Skin of body (tissue), 2 donors: Measurements from ENCODE around the gene ADGRF1. TPM values are rescaled to one million over a fixed set of nuclear protein-coding genes. Genes with fewer than 3 reads are reported as not detected.
"Not testable (repeated sequence)": the region's sequence is repeated elsewhere in the genome, so short reads cannot be mapped to it uniquely, and the experiment has no call there.

Experiments
- DNase-seq: peaks from one replicate; lab custom pipeline; 2025; lab: John Stamatoyannopoulos, UW
- total RNA-seq: library from RNA; depleted of rRNA; stranded (reverse); fragments of >200 nt; gene quantifications from one replicate; pipeline ENCODE4 v1.2.3, GENCODE V29; 2014

The ADGRF1 gene
- total RNA-seq, 1 donor from 2014 or later: 0.10 TPM

GRCh38 chr6:47061309-47062300 is 19.5 kb upstream of the ADGRF1 start:
- DNase-seq: no peak

- DNase-seq: no peak
Measured at GRCh38 chr6:47059216-47059885, 17.2 kb upstream of the ADGRF1 start.

GRCh38 chr6:47057830-47058540 is 15.9 kb upstream of the ADGRF1 start:
- no peak for DNase-seq

- DNase-seq: no peak
Measured at GRCh38 chr6:47056832-47057231, 14.7 kb upstream of the ADGRF1 start.

- not testable (repeated sequence) for DNase-seq
Measured at GRCh38 chr6:47054302-47054701, 12.2 kb upstream of the ADGRF1 start.

- no peak for DNase-seq
Measured at GRCh38 chr6:47048638-47049037, 6.5 kb upstream of the ADGRF1 start.

GRCh38 chr6:47047479-47048407 is 5.6 kb upstream of the ADGRF1 start:
- peak; percentile 69 for DNase-seq

- DNase-seq: no peak
Measured at GRCh38 chr6:47047097-47047478, 5.0 kb upstream of the ADGRF1 start.

GRCh38 chr6:47044397-47044796 is 2.3 kb upstream of the ADGRF1 start:
- no peak for DNase-seq

GRCh38 chr6:47043286-47043685 is 1.2 kb upstream of the ADGRF1 start:
- DNase-seq: no peak

- DNase-seq: no peak
Measured at GRCh38 chr6:47041741-47042140, 391 bp downstream of the ADGRF1 start.

- peak; percentile 40 for DNase-seq
Measured at GRCh38 chr6:47034926-47035325, 7.2 kb downstream of the ADGRF1 start.

- no peak for DNase-seq
Measured at GRCh38 chr6:47034421-47034820, 7.7 kb downstream of the ADGRF1 start.

GRCh38 chr6:47032974-47033765 is 9.0 kb downstream of the ADGRF1 start:
- DNase-seq: peak; percentile 12

- no peak for DNase-seq
Measured at GRCh38 chr6:47031656-47032055, 10.5 kb downstream of the ADGRF1 start.

GRCh38 chr6:47029865-47030561 is 12.1 kb downstream of the ADGRF1 start:
- DNase-seq: no peak

- DNase-seq: no peak
Measured at GRCh38 chr6:47028835-47029360, 13.2 kb downstream of the ADGRF1 start.

- DNase-seq: no peak
Measured at GRCh38 chr6:47027315-47027714, 14.8 kb downstream of the ADGRF1 start.

- no peak for DNase-seq
Measured at GRCh38 chr6:47026679-47027078, 15.5 kb downstream of the ADGRF1 start.
